Measurements from ENCODE around the gene DIDO1. TPM values are rescaled to one million over a fixed set of nuclear protein-coding genes. Genes with fewer than 3 reads are reported as not detected.

Gene DIDO1
- total and polyA plus RNA-seq, 2 of the 4 experiments (the other 2 are of a cell fraction) = 21.8 to 28.1 TPM

- BruUV-seq (replicated peaks) = no TSS peak
- H3K4me1 ChIP-seq (ENCODE audit: control insufficient read depth, insufficient read depth, low read length) = peaks cover 3% of the 10 kb centered on the region; the same call in 1 of the 2 replicates
- TF ChIP-seq SMC3 (IDR thresholded peaks at IDR 0.05; ENCODE audit: low read depth, low read length) (no peak), BHLHE40 (IDR thresholded peaks at IDR 0.05; ENCODE audit: low read depth, low read length) (no peak), RAD21 (IDR thresholded peaks at IDR 0.05; ENCODE audit: low read length) (no peak), MXI1 (IDR thresholded peaks at IDR 0.05; ENCODE audit: borderline replicate concordance, low read depth, low read length) (no peak), ELK1 (IDR thresholded peaks at IDR 0.05; ENCODE audit: borderline replicate concordance, low read depth, low read length) (no peak), CHD1 (IDR thresholded peaks at IDR 0.05; ENCODE audit: low read depth, low read length) (no peak), CEBPB (IDR thresholded peaks at IDR 0.05; ENCODE audit: low read depth, low read length) (no peak), FOS (IDR thresholded peaks at IDR 0.05; ENCODE audit: low read depth, low read length) (no peak), MAZ (IDR thresholded peaks at IDR 0.05; ENCODE audit: borderline replicate concordance, low read depth, low read length) (no peak), RCOR1 (IDR thresholded peaks at IDR 0.05; ENCODE audit: insufficient replicate concordance, low read length) (no peak), NFE2L2 (IDR thresholded peaks at IDR 0.05; ENCODE audit: low read depth, low read length) (no peak), MAFK (IDR thresholded peaks at IDR 0.05; ENCODE audit: low read depth, low read length) (no peak), RFX5 (IDR thresholded peaks at IDR 0.05; ENCODE audit: low read depth, low read length) (no peak), POLR2A (IDR thresholded peaks at IDR 0.05; ENCODE audit: low read depth, low read length) (no peak)
- TF ChIP-seq, protein P1, sequence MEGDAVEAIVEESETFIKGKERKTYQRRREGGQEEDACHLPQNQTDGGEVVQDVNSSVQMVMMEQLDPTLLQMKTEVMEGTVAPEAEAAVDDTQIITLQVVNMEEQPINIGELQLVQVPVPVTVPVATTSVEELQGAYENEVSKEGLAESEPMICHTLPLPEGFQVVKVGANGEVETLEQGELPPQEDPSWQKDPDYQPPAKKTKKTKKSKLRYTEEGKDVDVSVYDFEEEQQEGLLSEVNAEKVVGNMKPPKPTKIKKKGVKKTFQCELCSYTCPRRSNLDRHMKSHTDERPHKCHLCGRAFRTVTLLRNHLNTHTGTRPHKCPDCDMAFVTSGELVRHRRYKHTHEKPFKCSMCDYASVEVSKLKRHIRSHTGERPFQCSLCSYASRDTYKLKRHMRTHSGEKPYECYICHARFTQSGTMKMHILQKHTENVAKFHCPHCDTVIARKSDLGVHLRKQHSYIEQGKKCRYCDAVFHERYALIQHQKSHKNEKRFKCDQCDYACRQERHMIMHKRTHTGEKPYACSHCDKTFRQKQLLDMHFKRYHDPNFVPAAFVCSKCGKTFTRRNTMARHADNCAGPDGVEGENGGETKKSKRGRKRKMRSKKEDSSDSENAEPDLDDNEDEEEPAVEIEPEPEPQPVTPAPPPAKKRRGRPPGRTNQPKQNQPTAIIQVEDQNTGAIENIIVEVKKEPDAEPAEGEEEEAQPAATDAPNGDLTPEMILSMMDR (conservative IDR thresholded peaks at IDR 0.05; ENCODE audit: low read depth, low read length) = no peak
- TF ChIP-seq, protein P2, sequence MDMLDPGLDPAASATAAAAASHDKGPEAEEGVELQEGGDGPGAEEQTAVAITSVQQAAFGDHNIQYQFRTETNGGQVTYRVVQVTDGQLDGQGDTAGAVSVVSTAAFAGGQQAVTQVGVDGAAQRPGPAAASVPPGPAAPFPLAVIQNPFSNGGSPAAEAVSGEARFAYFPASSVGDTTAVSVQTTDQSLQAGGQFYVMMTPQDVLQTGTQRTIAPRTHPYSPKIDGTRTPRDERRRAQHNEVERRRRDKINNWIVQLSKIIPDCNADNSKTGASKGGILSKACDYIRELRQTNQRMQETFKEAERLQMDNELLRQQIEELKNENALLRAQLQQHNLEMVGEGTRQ (IDR thresholded peaks at IDR 0.05; ENCODE audit: low read depth, low read length) = no peak
- WGBS, 2 experiments (ENCODE audit: extremely low coverage in 2 of 2, insufficient read length in 1 of 2) = 47% methylated on average over 6 of the region's 22 CpGs; no CpG with 5 or more reads in 1 of the 2 experiments
- H2BK5ac ChIP-seq (ENCODE audit: low read depth, low read length, poor library complexity, severe bottlenecking) = no peak overlapping the region
- ChIA-PET CTCF (no interaction called here), POLR2A (ENCODE audit: unreplicated experiment) (no interaction called here)
- no peak overlapping the region for H4K8ac ChIP-seq (ENCODE audit: low read depth in 2 of 2, low read length in 2 of 2)
- H4K91ac ChIP-seq (ENCODE audit: insufficient read depth, low read depth, low read length) = no peak overlapping the region
- dilution Hi-C loops (cut with HindIII; ENCODE audit: low sequenced_read_pairs, unreplicated experiment) = no loop called here
- no peak overlapping the region for H3K56ac ChIP-seq (ENCODE audit: extremely low read depth, insufficient read depth, low read length)
- no peak overlapping the region for H2AK5ac ChIP-seq (ENCODE audit: low read depth, low read length)
- no peak overlapping the region for H4K5ac ChIP-seq (ENCODE audit: low read depth, low read length)
- H2BK20ac ChIP-seq (ENCODE audit: low read depth, low read length) = no peak overlapping the region
- in situ Hi-C loops (cut with MboI; ENCODE audit: low sequenced_read_pairs) = no loop called here
- no peaks in the 10 kb centered on the region for H3K36me3 ChIP-seq (ENCODE audit: control insufficient read depth, insufficient read depth, low read length)
- no peaks in the 10 kb centered on the region for H3K79me1 ChIP-seq (ENCODE audit: low read depth in 1 of 2, low read length in 2 of 2)
- no peaks in the 10 kb centered on the region for H4K20me1 ChIP-seq (ENCODE audit: insufficient read depth, low read length)
- H2BK15ac ChIP-seq (ENCODE audit: low read depth, low read length) = no peak overlapping the region
- no peak overlapping the region for H3K9ac ChIP-seq (ENCODE audit: low read depth, low read length)
- no peak; the same call in 1 of the 2 replicates for ATAC-seq (ENCODE audit: low read depth)
- H3K27ac ChIP-seq (ENCODE audit: insufficient read depth, low read length) = no peak overlapping the region
- no peak overlapping the region for H3K23ac ChIP-seq (ENCODE audit: low read depth, low read length)
- H3K4me3 ChIP-seq (ENCODE audit: insufficient read depth, low read depth, low read length) = no peak overlapping the region
- no peak overlapping the region for H3K18ac ChIP-seq (ENCODE audit: low read depth, low read length)
- no peaks in the 10 kb centered on the region for H3K9me3 ChIP-seq (ENCODE audit: control insufficient read depth, insufficient read depth, low read length)
- H3K27me3 ChIP-seq (ENCODE audit: control insufficient read depth, insufficient read depth, low read length) = no peaks in the 10 kb centered on the region; the same call in 1 of the 2 replicates
- H2AFZ ChIP-seq (replicated peaks; ENCODE audit: low read length, poor library complexity) = no peak overlapping the region
- H2AK9ac ChIP-seq (replicated peaks; ENCODE audit: low read depth, low read length, poor library complexity) = no peak overlapping the region
- H3K9me1 ChIP-seq (ENCODE audit: insufficient read depth, low read length) = no peaks in the 10 kb centered on the region; the same call in 1 of the 2 replicates
- no peak overlapping the region for H3K4me2 ChIP-seq (ENCODE audit: low read depth, low read length)
- no peak overlapping the region for H3K4ac ChIP-seq (ENCODE audit: low read depth, low read length)
- no peak for DNase-seq
- H2BK120ac ChIP-seq (ENCODE audit: low read depth, low read length) = no peak overlapping the region
- intact Hi-C loops (cut with micrococcal nuclease) = no loop called here
- H3K14ac ChIP-seq (replicated peaks; ENCODE audit: low read depth, low read length) = no peak overlapping the region
Observed at GRCh38 chr20:62832212-62832922, 93.9 kb downstream of the DIDO1 start.

Data from IMR-90 (cell line).